Measurements from ENCODE around the gene CA5A.
"Not testable (repeated sequence)": the region's sequence is repeated elsewhere in the genome, so short reads cannot be mapped to it uniquely, and the experiment has no call there.

- not testable (repeated sequence) for TF ChIP-seq ZEB2 (IDR thresholded peaks at IDR 0.05); ZNF561 (CRISPR knock-in tag; conservative IDR thresholded peaks at IDR 0.05); CBX8 (IDR thresholded peaks at IDR 0.05; ENCODE audit: borderline replicate concordance, extremely low read depth, low read depth, low read length, poor library complexity, severe bottlenecking); CTCF (IDR thresholded peaks at IDR 0.05 in 2 of 3, conservative IDR thresholded peaks at IDR 0.05 in 1 of 3; ENCODE audit: insufficient read depth in 2 of 3, low read depth in 1 of 3, low read length in 3 of 3); HMG20A (CRISPR knock-in tag; conservative IDR thresholded peaks at IDR 0.05); SRF (CRISPR knock-in tag; IDR thresholded peaks at IDR 0.05); MAX (CRISPR knock-in tag; IDR thresholded peaks at IDR 0.05); ZFP1 (CRISPR knock-in tag; IDR thresholded peaks at IDR 0.05); SAFB2 (IDR thresholded peaks at IDR 0.05; ENCODE audit: borderline replicate concordance, low read depth, low read length, severe bottlenecking); FOS (IDR thresholded peaks at IDR 0.05; ENCODE audit: extremely low read depth, insufficient read length); ETV1 (tag; conservative IDR thresholded peaks at IDR 0.05; ENCODE audit: low read depth); KAT7 (CRISPR knock-in tag; IDR thresholded peaks at IDR 0.05; ENCODE audit: borderline replicate concordance); ZNF143 (CRISPR knock-in tag; IDR thresholded peaks at IDR 0.05)
Measured at GRCh38 chr16:87937231-87937542, 858 bp upstream of the CA5A start.

All from K562 (cell line).